CD1c-positive myeloid dendritic cell (primary cell): ENCODE data around the gene ORC2.
"Not testable (repeated sequence)": the region's sequence is repeated elsewhere in the genome, so short reads cannot be mapped to it uniquely, and the experiment has no call there.

Experiments
- DNase-seq: peaks from one replicate; pipeline ENCODE4 v3.0.0-alpha.2; 2016; ENCODE audit errors: extremely low spot score

Gene ORC2

DNA sequence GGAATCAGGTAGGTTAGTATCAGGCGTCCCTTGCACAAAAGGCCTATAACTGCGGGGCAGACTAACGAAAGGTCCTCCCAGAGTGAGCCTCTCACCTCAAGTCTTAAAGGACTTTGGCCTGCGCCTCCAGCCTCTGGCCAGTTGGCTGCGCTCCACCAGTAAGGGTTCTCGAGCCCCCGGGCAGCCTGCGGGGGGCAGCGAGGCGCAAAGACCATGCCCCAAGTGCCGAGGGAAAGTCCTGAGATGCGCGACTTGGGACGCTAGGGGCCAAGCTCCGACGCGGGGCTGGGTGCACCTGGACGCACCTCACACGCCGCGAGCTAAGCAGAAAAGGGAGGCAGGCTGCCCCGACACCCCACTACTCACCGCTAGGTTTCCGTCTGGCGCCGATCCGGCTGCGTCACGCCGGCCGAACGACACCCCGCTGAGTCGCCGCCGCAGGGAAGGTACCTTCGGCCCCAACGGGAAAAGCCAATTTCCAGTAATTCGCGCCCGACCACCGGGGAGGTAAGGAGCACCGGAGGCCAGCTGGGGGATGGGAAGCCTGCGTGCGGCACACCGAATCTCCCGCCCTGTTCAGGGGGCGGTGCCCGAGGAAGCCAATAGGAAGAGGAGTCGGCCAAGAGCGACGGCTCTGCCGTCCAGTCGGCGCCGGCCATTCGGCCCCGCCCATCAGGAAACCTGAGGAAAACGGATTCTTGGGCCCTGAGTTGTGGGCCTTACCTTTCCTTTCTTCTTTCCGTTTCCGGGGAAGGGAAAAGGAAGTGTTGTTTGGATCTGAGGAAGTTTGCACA, at the start of gene ORC2:
TSS of gene ORC2 (minus strand) at position 537 of the 794 bp plus-strand sequence. CDS start 5,537 bp downstream, outside the sequence.
- DNase-seq, result peak; percentile 96

DNA sequence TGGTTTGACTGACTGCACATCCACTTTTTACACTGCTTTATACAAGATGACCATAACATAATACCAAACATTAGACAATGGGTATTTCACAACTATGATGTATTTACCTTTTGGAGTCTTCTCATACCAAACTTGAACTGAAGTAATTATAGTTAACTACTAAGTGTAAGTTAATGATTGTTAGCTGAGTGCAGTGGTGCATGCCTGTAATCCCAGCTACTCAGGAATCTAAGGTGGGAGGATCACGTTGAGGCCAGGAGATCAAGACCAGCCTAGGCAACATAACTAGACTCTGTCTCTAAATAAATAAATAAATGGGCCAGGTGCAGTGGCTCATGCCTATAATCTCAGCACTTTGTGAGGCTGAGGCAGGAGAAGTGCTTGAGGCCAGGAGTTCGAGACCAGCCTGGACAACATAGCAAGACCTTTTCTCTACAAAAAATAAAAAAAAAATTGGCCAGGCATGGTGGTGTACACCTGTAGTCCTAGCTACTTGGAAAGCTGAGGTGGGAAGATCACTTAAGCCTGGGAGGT, 44.9 kb upstream of the ORC2 start:
- no peak for DNase-seq

DNA sequence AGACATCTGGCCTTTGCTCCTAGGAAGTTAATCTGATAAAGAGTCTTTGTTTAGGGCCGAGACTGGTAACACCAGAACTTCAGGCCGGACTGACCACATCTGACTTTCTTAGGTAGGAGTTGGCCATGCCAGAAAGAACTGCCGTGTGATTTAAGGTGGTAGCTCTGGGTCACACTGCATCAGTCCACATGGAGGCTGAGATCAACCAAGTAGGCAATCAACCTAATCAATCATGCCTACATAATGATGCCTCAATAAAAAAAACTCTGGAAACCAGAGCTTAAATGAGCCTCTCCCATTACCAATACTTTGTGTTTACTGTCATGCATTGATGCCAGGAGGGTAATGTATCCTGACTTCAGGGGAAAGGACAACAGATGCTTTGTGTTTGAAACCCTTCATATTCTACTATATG, 44.1 kb upstream of the ORC2 start:
- DNase-seq, result no peak

DNA sequence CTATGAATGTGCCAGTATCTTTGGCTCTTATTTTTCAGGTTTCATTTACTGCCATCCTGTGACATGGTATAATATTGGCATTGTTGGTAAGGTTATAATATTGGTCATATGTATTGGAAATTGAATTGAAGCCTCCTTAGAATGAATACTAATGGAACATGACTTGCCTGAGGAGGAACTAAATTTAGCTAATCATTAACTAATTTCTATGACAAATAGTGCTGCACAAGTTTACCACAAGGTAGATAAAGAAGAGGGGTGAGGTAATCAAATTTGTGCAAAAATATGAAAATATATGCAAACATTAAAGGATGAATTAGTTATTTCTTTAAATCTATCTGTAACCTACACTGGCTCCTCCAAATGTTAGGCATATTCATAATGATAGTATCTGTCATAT, 43.2 kb upstream of the ORC2 start:
- DNase-seq, result no peak

DNA sequence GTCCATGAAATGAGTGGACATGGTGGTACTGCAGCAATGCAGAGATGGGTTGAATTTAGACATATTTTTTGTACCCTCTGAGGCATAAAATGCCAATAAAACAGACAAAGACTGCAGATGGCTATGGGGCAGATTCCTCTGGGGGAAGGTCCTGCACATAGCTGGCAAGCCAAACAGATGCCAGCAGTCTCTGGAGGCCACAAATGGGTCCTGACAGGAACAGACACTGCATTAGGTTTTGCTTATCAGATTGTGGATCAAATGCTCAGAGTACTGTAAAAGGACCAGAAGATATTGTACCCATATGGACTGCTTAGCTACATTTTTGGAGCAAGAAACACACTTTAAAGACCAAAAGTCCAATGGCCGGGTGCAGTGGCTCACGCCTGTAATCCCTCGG, 40.9 kb upstream of the ORC2 start:
- no peak for DNase-seq

DNA sequence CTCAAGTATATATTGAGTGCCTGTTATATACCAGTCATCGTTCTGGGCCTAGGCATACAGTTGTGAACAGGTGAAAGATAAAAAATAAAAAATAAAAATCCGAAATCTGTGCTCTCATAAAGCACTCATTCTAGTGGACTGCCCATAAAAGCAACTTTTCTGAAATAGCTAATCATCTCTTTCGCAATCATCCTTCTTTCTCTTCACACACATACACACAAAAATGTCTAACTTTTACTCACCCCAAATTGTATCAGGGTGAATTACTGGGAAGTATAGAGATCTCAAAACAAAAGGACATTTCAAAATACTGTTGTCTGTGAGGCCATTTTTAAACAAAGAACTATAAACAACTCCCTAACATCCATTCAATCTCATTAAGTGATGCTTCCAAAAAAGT, 29.6 kb upstream of the ORC2 start:
- DNase-seq, result no peak

DNA sequence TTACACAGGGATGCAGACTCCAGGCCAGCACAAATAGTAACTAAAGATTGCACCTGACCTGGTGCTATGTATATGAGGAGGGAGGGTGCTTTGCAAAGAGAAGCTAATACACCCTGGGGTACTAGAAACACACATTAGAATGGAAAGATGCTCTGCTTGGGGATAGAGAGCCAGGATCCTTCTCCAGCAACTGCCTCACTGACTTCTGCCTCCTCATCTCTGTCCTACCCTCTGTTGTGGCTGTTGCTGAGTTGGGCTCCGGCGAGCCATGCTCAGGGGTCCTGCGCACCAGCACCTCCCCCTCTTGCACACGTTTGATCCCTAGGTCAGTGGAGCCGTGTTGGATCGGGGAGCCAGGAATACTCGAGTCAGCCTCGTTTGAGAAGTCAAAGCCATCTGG, 23.7 kb upstream of the ORC2 start:
- no peak for DNase-seq

DNA sequence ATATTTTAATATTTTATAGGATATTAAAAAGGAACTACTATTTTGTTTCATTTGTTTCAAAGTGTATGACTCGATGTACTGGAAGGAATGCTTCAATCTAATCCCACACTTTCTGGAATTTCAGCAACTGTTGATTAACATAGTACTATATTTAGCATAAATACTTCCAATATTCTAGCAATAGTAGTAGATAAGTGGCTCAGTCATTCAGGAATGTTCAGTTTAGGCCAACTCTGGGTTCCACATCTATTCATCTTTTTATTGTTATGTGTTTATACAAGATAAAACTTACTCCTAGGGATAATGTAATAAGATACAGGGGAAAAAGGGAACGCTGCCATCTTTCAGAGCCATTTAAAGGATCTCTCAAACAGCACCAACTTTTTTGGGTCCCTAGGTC, 22.3 kb upstream of the ORC2 start:
- no peak for DNase-seq

DNA sequence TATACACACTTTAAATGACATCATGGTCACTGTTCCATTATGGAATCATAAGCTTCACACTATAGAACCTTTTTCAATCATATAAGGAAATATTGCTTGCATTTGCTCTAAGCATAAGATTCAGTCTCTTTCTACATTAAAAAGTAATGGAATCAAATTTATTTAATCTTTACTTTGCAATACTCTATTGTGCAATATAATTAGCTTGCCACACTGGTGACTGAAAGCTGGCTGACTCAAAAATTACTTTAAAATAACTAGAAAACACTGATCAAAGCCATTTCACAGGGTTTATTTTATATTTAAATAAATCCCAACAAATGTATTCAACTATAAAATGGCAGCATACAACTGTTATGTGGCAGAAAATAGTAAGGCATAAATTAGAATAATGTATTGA, 13.2 kb upstream of the ORC2 start:
- DNase-seq, result no peak

DNA sequence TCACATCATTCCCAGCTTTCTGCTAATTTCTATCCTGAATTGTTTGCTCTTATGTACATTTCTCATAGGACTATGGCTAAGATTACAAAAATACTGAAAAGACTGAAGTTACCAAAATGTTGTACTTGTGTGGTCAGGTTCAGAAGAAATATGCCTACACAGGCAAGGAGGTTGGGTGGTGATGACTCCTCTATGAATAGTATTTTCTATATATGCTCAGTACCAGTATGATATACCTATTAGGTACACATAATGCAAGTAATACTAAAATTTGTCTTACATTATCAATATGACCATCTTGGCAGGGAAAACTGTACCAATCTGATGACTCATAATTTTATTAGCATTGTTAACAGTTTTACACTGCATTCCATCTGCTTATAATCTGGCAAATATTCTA, 12.2 kb upstream of the ORC2 start:
- DNase-seq, result no peak

DNA sequence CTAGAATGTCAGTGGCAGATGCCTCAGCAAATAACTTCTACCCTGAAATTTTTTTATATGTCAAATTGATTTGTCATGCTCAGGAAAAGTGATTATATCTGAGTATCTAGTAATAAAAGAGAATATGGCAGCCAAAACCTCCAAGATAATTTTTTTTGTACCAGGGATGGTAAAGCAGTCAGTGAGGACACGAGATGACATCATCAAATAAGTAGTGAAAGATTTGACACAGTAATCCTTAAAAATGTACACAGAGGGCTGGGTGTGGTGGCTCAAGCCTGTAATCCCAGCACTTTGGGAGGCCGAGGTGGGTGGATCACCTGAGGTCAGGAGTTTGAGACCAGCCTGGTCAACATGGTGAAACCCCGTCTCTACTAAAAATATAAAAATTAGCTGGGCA, 6.6 kb upstream of the ORC2 start:
- DNase-seq, result not testable (repeated sequence)

DNA sequence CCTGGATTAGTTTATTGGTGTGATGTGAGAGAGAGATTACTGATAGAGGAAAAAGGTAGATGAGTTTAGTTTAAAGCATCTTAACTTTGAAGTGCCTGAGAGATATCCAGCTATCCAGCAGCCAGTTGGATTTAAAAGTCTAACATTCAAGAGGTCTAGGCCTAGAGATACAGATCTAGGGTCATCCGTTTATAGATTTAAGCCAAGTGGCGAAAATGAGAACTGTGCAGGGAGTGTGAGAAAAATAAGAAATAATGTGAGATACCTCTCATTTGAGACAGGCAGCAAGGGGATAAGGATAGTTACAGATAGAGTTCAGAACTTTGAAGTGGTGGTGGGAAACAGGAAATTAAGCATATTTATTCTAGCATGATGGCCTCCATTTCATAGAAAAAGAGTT, 5.3 kb upstream of the ORC2 start:
- DNase-seq, result no peak

DNA sequence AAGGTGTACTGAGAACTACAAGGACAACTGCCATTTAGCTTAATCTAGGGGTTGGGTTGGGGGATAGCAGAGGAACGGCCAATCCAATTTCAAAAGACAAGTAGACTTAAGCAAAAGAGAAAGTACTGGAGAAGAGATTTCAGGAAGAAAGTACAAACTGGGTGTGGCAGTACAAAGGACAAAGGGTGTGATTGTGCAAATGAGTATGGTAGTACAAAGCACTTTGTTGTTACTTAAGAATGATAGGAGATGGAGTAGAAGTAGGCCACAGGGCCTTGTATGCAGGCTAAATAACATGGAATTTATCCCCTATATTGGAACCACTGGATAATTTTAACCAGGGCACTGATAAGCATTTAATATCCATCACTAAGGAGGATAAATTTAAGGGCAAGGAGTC, 4.7 kb upstream of the ORC2 start:
- DNase-seq, result no peak

DNA sequence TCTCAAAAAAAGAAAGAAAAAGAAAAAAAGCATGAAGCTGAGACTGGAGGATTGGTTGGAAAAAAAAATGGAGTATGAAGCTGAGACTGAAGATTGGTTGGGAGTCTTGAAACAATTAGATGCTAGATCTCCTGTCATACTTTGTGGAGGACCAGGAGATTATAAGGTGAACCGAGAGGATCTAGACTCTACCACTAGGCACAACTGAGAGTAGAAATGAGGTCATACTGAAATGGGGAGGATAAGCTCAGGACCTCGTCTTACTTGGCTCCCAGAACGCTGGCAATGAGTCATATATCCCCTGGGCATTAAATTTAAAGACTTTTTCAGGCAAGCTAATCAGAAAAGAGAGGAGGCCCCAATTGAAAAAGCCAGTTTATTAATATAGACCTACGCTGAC, 3.3 kb upstream of the ORC2 start:
- no peak for DNase-seq

DNA sequence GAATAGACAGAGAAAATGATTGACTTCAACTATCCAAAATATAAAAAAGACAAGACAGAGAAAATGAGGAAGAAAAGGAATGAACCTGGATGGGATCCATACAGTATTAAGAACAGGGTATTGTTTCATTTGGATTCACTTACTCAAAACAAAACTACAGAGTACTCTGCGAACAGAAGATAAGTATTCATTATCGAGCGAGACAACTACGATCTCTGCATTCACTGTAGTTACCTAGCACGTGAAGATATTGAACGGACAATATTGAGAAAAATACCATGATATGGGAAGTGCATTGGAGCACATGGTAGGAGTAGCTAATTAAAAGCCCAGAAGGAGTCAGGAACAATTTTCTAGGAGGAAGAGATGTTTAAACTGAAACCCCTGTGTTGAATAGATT, 1.0 kb upstream of the ORC2 start:
- DNase-seq, result no peak

DNA sequence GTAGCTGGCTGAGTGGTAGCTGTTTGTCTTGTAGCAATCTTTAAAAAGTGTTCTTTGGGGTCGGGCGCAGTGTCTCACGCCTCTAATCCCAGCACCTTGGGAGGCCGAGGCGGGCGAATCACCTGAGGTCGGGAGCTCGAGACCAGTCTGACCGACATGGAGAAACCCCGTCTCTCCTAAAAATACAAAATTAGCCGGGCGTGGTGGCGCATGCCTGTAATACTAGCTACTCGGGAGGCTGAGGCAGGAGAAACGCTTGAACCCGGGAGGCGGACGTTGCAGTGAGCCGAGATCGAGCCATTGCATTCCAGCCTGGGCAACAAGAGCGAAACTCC, 425 bp upstream of the ORC2 start:
- DNase-seq, result not testable (repeated sequence)

DNA sequence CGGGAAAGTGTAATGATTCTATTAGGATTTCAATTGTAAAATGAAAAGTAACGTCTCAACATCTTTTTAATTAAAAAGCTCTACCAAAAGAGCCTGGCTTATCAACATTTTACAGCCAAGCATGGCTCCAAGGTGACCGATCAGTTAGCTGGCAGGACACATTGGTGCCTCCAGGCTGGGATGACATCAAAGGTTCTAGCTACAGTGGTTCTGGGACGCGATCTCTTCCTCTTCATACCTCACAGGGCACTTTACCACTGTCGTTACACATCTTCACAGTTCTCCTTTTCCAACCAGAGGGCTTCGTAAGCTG, 693 bp downstream of the ORC2 start:
- peak; percentile 60 for DNase-seq

DNA sequence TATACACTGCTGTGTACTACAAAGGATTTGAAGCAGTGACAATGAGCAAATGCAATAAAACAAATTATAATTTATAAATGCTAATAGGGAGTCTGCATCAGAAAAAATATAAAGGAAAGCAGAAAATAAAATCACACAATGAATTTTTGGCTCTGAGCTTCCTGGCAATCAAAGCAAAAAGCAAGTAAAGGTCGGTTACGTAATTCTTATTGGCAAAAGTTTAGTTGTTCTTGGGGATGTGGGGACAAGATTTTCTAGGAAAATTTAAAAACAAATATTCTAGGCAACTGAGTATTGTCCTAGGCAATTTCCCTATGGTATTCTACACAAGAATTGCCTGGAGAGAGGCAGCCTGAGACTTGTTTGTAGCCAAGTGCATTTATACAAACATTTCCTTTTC, 1.8 kb downstream of the ORC2 start:
- DNase-seq, result no peak

DNA sequence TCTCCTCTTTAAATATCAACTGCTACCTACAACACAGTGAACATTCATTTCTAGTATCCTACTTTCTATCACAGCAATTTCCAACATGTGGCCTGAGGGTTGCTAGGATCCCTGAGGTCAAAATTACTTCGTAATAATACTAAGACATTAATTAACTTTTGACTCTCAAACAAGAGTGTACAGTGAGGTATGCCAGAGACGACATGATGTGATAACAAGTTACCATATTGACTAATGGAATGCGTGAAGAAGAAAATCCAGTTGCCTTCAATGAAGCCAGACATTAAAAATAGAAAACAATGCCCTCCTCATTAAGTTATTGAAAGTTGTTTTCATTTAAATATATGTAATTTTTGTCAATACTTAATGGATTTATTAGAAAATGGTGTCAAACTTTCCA, 13.1 kb downstream of the ORC2 start:
- no peak for DNase-seq

DNA sequence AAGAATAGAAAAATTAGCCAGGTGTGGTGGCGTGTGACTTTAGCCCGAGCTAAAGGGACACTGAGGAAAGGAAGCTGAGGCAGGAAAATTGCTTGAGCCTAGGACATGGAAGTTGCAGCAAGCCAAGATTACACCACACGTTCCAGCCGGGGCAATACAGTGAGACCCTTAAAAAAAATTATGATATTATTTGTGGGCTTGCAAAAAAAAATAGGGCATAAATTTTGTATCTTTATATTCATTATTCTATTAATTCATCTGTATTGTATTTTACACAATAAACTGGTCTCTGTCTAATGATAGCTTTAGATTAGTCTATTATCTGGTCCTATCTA, 18.1 kb downstream of the ORC2 start:
- no peak for DNase-seq

DNA sequence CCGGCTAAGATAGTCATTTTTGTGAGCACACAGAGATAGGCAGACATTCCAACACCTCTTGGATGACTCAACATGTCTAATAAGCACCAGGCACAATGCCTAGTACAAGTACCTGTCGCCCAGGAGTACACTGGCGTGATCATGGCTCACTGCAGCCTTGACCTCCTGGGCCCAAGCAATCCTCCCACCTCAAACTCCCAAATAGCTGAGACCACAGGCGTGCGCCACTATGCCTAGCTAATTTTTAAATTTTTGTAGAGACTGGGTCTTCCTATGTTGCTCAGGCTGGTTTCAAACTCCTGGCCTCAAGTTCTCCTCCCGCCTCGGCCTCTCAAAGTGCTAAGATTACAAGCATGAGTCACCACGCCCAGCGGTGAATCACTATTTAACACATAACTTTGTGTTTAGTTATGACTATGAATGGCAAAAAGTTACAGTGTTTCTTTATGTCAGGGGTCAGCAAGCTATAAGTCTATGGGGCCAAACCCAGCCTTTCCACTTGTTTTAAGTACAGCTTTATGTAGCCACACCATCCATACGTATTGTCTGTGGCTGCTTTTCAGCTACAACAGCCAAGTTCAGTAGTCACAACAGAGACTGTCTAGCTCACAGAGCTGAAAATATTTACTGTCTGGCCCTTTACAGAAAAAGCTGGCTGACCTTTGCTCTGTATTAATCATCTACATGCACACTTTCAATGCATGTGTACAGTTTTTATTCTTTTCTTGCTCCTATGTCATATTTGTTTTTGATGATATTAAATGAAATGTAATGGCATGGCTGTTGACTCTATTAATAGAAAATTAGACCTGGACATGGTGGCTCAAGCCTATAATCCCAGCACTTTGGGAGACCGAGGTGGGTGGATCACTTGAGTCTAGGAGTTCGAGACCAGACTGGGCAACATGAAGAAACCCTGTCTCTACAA, 18.7 kb downstream of the ORC2 start:
- peak; percentile 35 for DNase-seq

DNA sequence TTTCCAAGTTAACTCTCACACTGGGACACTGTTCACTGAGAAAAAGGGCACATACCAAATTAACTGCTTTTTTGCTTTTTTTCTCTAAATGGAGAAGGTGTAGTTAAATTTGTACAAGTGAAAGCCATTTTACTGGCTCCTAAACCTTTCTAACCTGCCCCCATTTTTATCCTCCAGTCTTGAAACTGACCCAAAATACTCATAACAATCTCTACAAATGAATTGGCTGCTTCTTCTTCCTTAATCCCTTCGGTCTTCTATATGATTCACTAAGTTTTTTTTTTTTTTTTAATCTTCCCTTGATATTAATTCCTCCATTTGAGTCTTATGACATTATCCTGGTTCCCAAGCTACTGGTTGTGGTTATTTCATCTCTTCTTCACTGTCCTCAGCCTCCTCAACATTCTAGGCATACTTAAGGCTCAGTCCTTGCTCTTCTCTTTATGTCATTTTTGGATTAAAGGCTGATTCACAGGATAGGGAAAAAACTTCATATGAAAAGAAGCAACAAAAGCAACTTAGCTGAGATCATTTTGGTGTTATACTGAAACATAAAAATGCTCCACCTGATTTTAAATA, 19.8 kb downstream of the ORC2 start:
- DNase-seq, result no peak

DNA sequence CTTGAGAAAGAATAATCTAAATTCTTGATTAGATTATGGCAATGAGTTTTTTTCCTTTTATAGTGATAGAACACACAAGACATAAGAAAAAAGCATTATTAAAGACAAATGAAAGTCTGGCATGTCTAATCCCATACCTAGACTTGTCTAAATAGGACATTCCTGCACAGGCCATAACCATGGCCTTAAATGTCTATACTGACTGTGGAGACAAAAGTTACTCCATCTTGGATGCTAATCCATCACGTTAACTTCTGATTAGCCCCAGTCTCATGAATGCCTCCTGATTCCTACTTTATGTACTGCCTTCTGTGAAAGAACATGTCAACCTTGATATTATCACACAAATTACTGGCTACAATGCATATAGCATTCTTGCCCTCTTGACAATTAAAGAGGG, 23.6 kb downstream of the ORC2 start:
- no peak for DNase-seq
